ENCODE data around the gene PHYKPL. TPM values are rescaled to one million over a fixed set of nuclear protein-coding genes. Genes with fewer than 3 reads are reported as not detected.

PHYKPL gene
- total RNA-seq, 1 donor from 2014 or later: 77.8 TPM

- H3K4me1 ChIP-seq: peaks cover 8% of the 10 kb centered on the region
- H3K36me3 ChIP-seq: no peaks in the 10 kb centered on the region
- no peak overlapping the region for H3K27ac ChIP-seq
- DNase-seq (ENCODE audit: extremely low spot score in 2 of 2): no peak
- no peaks in the 10 kb centered on the region for H3K27me3 ChIP-seq
- no peak for TF ChIP-seq POLR2A (IDR thresholded peaks at IDR 0.05)
- no peaks in the 10 kb centered on the region for H3K9me3 ChIP-seq
- intact Hi-C loops (cut with DNase I): no loop called here
- H3K4me3 ChIP-seq: no peak overlapping the region
These were observed 67.0 kb downstream of the PHYKPL start for GRCh38 chr5:178165581-178165980.

DNA sequence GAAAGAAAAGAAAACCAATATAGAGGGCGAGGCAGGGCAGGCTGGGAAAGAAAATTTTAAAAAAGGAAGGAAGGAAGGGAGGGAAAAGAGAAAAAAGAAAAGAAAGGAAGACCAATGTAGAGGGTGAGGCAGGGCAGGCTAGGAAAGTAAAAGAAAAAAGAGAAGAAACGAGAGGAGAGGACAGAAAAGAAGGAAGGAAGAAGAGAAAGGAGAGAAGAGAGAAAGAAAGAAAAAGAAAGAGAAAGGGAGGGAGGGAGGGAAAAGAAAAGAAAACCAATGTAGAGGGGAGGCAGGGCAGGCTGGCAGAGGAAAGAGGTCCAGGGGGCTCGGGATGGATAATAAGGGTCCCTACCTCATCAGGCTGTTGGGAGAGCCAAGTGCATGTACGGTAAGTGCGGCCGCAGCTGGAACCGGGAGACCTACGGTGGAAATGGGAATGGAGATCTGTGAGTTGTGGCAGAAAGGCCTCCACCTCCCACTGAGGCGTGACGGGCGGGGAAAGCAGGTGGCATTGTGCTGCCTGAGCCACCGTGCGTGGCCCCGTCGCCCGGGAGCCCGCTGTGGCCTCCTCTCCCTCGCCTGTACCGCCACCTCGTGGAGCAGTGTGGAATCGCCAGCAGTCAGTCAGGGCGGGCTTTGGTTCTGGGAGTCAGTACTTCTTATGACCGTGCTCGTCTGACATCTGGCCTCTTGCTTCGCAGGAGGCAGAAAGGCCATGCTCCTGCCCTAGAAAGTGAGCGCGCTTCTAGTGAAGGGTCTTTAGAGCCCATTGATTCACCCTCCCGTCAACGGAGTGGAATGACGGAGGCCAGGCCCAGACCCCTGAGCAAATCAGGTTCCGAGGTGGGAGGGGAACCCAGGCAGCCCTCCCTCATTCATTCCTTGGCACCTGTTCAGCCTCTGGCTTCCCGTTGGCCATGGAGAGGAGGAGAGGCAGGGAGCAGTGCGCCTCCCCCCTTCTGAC lies 68.5 kb downstream of the PHYKPL start:
- Histone ChIP-seq H3K27ac (no peak overlapping the region), H3K9me3 (no peaks in the 10 kb centered on the region), H3K4me3 (peak overlapping the region in 1 of 2 donors; percentile 30), H3K27me3 (no peaks in the 10 kb centered on the region), H3K36me3 (no peaks in the 10 kb centered on the region), H3K4me1 (peaks cover 8% of the 10 kb centered on the region)
- intact Hi-C loops (cut with DNase I): loop anchor here (5.0 kb wide), 1 partner anchor 87 kb away; no protein-coding TSS in a partner anchor
- no peak for DNase-seq (ENCODE audit: extremely low spot score in 2 of 2)
- no peak for TF ChIP-seq POLR2A (IDR thresholded peaks at IDR 0.05)
- TF ChIP-seq, protein P1, sequence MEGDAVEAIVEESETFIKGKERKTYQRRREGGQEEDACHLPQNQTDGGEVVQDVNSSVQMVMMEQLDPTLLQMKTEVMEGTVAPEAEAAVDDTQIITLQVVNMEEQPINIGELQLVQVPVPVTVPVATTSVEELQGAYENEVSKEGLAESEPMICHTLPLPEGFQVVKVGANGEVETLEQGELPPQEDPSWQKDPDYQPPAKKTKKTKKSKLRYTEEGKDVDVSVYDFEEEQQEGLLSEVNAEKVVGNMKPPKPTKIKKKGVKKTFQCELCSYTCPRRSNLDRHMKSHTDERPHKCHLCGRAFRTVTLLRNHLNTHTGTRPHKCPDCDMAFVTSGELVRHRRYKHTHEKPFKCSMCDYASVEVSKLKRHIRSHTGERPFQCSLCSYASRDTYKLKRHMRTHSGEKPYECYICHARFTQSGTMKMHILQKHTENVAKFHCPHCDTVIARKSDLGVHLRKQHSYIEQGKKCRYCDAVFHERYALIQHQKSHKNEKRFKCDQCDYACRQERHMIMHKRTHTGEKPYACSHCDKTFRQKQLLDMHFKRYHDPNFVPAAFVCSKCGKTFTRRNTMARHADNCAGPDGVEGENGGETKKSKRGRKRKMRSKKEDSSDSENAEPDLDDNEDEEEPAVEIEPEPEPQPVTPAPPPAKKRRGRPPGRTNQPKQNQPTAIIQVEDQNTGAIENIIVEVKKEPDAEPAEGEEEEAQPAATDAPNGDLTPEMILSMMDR (IDR thresholded peaks at IDR 0.05): peak; percentile 96 to 99 (median 97)

GRCh38 chr5:178162481-178162880 lies 70.1 kb downstream of the PHYKPL start:
- H3K4me1 ChIP-seq: peaks cover 8% of the 10 kb centered on the region
- no peak for TF ChIP-seq POLR2A (IDR thresholded peaks at IDR 0.05)
- TF ChIP-seq, protein P1 (IDR thresholded peaks at IDR 0.05): no peak
- TF ChIP-seq POLR2AphosphoS5 (IDR thresholded peaks at IDR 0.05; ENCODE audit: insufficient read depth in 1 of 2, low read depth in 1 of 2): no peak
- no peaks in the 10 kb centered on the region for H3K27me3 ChIP-seq
- H3K36me3 ChIP-seq: no peaks in the 10 kb centered on the region
- no peak overlapping the region for H3K27ac ChIP-seq
- no peaks in the 10 kb centered on the region for H3K9me3 ChIP-seq
- DNase-seq (ENCODE audit: extremely low spot score in 2 of 2): no peak
- intact Hi-C loops (cut with DNase I): loop anchor here (5.0 kb wide), 1 partner anchor 85 kb away; no protein-coding TSS in a partner anchor
- H3K4me3 ChIP-seq: no peak overlapping the region

- Histone ChIP-seq H3K36me3 (no peaks in the 10 kb centered on the region), H3K9me3 (no peaks in the 10 kb centered on the region), H3K4me3 (no peak overlapping the region), H3K27me3 (no peaks in the 10 kb centered on the region), H3K4me1 (peaks cover 8% of the 10 kb centered on the region), H3K27ac (no peak overlapping the region)
- TF ChIP-seq, protein P1 (IDR thresholded peaks at IDR 0.05): no peak
- no peak for TF ChIP-seq POLR2A (IDR thresholded peaks at IDR 0.05)
- no peak for TF ChIP-seq POLR2AphosphoS5 (IDR thresholded peaks at IDR 0.05; ENCODE audit: insufficient read depth in 1 of 2, low read depth in 1 of 2)
- DNase-seq (ENCODE audit: extremely low spot score in 2 of 2): no peak
- intact Hi-C loops (cut with DNase I): loop anchor here (5.0 kb wide), 1 partner anchor 83 kb away; no protein-coding TSS in a partner anchor
These were observed 72.4 kb downstream of the PHYKPL start for GRCh38 chr5:178160176-178160575.

Other genes with a start within 250 kb of the PHYKPL start
- gene PROP1, start 236.6 kb downstream of the PHYKPL start, total RNA-seq: not detected
- 4.9 TPM for gene N4BP3, start 119.3 kb downstream of the PHYKPL start, total RNA-seq
- 51.6 TPM for gene RMND5B, start 101.8 kb downstream of the PHYKPL start, total RNA-seq
- 172 TPM for gene NHP2, start 78.9 kb downstream of the PHYKPL start, total RNA-seq
- gene GMCL2, start 45.4 kb downstream of the PHYKPL start, total RNA-seq: not detected
- gene HNRNPAB, start 28.3 kb downstream of the PHYKPL start, total RNA-seq: 92.6 TPM